ENCODE data around the gene FGF7. TPM values are rescaled to one million over a fixed set of nuclear protein-coding genes. Genes with fewer than 3 reads are reported as not detected.

FGF7 gene
- total RNA-seq, 1 donor = 87.9 TPM

DNA sequence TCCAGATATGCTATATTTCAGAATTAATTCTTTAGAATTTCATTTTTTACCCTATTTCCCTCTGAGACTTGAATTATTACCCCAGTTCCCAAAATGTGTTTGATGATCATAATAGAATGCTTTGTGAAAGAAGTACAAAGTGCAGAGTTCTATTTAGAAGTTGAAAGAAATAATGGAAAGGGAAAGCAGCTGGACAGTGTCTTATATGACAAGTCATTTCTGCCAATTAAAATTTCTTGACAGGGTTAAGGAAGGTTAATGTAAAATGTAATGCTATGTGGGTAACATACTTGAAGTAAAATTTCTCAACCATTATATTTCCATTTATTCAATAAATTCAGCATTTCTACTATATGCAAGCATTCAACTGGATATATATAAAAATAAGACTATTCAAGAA lies 33.1 kb downstream of the FGF7 start:
- TF ChIP-seq, protein P1, sequence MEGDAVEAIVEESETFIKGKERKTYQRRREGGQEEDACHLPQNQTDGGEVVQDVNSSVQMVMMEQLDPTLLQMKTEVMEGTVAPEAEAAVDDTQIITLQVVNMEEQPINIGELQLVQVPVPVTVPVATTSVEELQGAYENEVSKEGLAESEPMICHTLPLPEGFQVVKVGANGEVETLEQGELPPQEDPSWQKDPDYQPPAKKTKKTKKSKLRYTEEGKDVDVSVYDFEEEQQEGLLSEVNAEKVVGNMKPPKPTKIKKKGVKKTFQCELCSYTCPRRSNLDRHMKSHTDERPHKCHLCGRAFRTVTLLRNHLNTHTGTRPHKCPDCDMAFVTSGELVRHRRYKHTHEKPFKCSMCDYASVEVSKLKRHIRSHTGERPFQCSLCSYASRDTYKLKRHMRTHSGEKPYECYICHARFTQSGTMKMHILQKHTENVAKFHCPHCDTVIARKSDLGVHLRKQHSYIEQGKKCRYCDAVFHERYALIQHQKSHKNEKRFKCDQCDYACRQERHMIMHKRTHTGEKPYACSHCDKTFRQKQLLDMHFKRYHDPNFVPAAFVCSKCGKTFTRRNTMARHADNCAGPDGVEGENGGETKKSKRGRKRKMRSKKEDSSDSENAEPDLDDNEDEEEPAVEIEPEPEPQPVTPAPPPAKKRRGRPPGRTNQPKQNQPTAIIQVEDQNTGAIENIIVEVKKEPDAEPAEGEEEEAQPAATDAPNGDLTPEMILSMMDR (IDR thresholded peaks at IDR 0.05; ENCODE audit: insufficient read depth, low read length) = no peak
- no peak for DNase-seq (ENCODE audit: low read depth)
- no peak overlapping the region for H3K4me3 ChIP-seq (ENCODE audit: low read depth, low read length)

DNA sequence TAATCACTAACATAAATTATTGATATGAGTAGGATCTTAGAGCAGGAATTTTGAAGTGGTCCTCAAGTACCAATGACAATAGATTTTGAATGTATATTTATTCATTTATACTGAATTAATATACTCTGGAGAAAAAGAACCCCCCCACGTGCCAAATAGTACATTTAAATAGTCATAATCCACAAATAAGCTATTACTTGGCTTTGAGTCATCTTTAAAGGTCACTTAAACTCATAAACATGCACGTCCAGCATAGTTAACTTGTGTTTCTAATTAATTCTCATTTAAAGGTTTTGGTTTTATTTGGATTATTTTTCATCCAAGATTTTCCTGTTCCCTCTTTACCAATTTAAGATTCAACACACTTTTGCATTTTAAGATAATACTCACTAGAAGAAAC lies 35.1 kb downstream of the FGF7 start:
- TF ChIP-seq, protein P1 (IDR thresholded peaks at IDR 0.05; ENCODE audit: insufficient read depth, low read length) = no peak
- DNase-seq (ENCODE audit: low read depth) = no peak
- H3K4me3 ChIP-seq (ENCODE audit: low read depth, low read length) = no peak overlapping the region

DNA sequence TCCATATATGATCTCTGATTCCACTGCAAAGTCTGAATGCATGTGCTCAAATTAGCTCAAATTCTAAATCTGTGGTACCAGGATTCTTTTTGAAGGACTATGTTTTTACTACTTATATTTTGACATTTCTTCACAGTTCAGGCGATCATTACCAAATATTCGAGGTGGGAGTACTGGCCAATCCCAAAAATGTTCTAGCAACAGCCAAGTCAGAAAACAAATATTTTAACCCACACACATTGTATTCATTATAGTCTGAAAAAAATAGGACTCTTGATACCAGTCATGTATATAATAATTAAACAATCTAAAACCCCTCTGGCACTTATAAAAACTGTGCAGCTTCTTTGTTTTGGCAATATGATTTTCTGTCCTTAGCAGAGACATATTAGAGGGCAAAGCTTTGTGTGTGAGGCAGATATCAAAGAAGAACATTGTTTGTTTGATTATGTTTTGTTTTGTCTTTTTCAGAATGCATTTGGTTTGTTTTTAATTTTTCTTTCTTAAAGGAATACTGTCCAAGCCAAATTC lies 37.4 kb downstream of the FGF7 start:
- DNase-seq (ENCODE audit: low read depth) = peak; percentile 43
- TF ChIP-seq, protein P1 (IDR thresholded peaks at IDR 0.05; ENCODE audit: insufficient read depth, low read length) = no peak
- no peak overlapping the region for H3K4me3 ChIP-seq (ENCODE audit: low read depth, low read length)

DNA sequence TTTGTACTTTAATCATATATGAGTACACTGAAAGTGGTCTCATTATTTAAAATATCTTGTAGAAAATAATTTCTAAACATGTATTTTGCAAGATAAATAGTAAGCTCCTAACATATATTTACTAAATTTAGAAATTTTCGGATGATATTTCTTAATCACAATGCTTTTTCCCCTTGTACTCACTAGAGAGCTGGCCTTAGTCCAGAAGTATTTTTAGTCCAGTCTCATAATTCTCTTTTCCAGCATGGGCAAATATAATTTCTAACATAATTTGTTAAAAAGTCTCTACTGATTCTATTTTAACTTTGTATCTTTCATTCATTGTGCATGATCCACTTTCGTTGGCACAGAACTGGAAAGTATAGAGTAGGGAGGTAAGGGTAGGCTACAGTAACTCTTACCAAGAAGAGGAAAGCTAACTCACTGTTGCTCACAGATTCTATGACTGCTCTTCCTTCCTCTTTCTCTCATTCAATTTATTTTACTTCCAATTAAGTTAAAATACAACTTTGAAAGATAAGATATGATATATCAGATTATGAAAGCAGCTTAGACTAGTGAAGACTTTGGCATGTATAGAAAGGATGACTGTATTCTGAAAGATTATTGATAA lies 39.3 kb downstream of the FGF7 start:
- DNase-seq (ENCODE audit: low read depth) = peak; percentile 51
- TF ChIP-seq, protein P1 (IDR thresholded peaks at IDR 0.05; ENCODE audit: insufficient read depth, low read length) = no peak
- H3K4me3 ChIP-seq (ENCODE audit: low read depth, low read length) = no peak overlapping the region

DNA sequence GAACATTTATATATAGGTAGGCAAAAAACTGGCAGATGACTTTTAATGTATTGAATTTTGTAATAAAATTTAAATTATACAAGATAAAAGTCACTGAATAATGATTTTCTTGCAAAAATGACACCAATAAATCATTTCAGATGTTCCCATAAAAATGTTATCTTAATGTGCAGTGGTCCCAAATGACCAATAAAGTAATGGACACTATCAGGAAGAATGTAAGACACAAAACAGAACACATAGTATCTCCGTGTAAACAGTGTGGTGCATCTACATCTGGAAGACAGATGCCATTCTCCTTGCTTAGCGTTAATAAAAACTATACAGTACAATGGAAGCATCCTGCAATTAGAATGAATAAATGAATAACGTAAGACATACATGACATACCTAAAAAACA lies 41.5 kb downstream of the FGF7 start:
- DNase-seq (ENCODE audit: low read depth) = no peak
- TF ChIP-seq, protein P1 (IDR thresholded peaks at IDR 0.05; ENCODE audit: insufficient read depth, low read length) = no peak
- H3K4me3 ChIP-seq (ENCODE audit: low read depth, low read length) = no peak overlapping the region

DNA sequence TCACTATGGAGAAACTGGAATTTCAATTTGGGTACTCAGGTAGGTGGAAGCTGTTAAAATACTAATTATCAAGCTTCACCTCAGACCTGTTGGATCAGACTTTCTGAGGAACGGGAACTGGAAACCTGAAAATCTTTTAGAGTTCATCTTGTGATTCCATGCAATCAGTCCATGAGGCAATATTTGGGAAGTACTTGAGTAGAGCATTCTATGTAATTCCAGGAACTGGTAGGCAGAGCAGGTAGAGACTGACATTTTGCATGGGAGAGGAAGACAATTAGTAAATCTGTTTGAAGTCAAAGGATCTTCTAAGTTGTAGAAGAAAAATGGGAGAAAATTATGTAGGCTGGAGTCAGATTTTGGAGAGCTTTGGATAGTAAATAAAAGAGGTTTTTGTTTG lies 43.1 kb downstream of the FGF7 start:
- TF ChIP-seq, protein P1 (IDR thresholded peaks at IDR 0.05; ENCODE audit: insufficient read depth, low read length) = no peak
- no peak for DNase-seq (ENCODE audit: low read depth)
- H3K4me3 ChIP-seq (ENCODE audit: low read depth, low read length) = peak overlapping the region; percentile 15
